ENCODE measurements around the gene TFF3. TPM values are rescaled to one million over a fixed set of nuclear protein-coding genes. Genes with fewer than 3 reads are reported as not detected.
A peak's percentile ranks its signal among the peaks of the same experiment; 100 is the strongest.

Gene TFF3
- total RNA-seq, result 10 to 100 TPM in 1 of 2 donors, 1 to 10 TPM in 1; 6.3 to 16.3 TPM

GRCh38 chr21:42315296-42315891, at the start of gene TFF3:
Gene TFF3 (minus strand): TSS chr21:42315409. CDS start chr21:42315374, 35 bp downstream.
- peak in 3 of 4 donors; percentile 60 to 75 (median 69) for DNase-seq
- peaks cover 28% of the 10 kb centered on the region for H3K4me1 ChIP-seq
- H3K4me3 ChIP-seq, result no peak within 1 kb of the TSS
- no peaks in the 10 kb centered on the region for H3K36me3 ChIP-seq (replicated peaks in 1 of 2; ENCODE audit: insufficient read depth in 1 of 2, low read depth in 2 of 2)
- peak within 1 kb of the TSS in 1 of 4 donors; percentile 24 for H3K27ac ChIP-seq
- ATAC-seq, result peak; percentile 51
- H3K9me3 ChIP-seq, result no peaks in the 10 kb centered on the region
- intact Hi-C loops (cut with DNase I), result loop anchor here (10.0 kb wide), 1 partner anchor 129 kb away; no protein-coding TSS in a partner anchor
- H3K27me3 ChIP-seq, result no peaks in the 10 kb centered on the region
- no peak for TF ChIP-seq POLR2A (IDR thresholded peaks at IDR 0.05)
- no peak for TF ChIP-seq CTCF (IDR thresholded peaks at IDR 0.05)
- 54 to 59% methylated on average over 11 to 15 of the region's 15 CpGs for WGBS, 2 donors

- TF ChIP-seq CTCF (IDR thresholded peaks at IDR 0.05) (no peak), POLR2A (IDR thresholded peaks at IDR 0.05) (no peak)
- WGBS, 2 donors, result 48 to 59% methylated on average over 10 to 13 of the region's 13 CpGs
- intact Hi-C loops (cut with DNase I), result no loop called here
- no peak for DNase-seq
- Histone ChIP-seq H3K4me1 (no peaks in the 10 kb centered on the region), H3K9me3 (no peaks in the 10 kb centered on the region), H3K27ac (no peak overlapping the region), H3K27me3 (no peaks in the 10 kb centered on the region), H3K4me3 (no peak overlapping the region), H3K36me3 (replicated peaks in 1 of 2; ENCODE audit: insufficient read depth in 1 of 2, low read depth in 2 of 2) (no peaks in the 10 kb centered on the region)
- ATAC-seq, result no peak
Observed at GRCh38 chr21:42364304-42364865, 49.2 kb upstream of the TFF3 start.

- Histone ChIP-seq H3K36me3 (replicated peaks in 1 of 2; ENCODE audit: insufficient read depth in 1 of 2, low read depth in 2 of 2) (no peaks in the 10 kb centered on the region), H3K27ac (no peak overlapping the region), H3K4me1 (no peaks in the 10 kb centered on the region), H3K27me3 (no peaks in the 10 kb centered on the region), H3K4me3 (no peak overlapping the region), H3K9me3 (no peaks in the 10 kb centered on the region)
- 50 to 55% methylated on average over 8 of the region's 8 CpGs for WGBS, 2 donors
- ATAC-seq (no peak), DNase-seq (no peak)
- intact Hi-C loops (cut with DNase I), result no loop called here
- TF ChIP-seq CTCF (IDR thresholded peaks at IDR 0.05), result no peak
- no peak for TF ChIP-seq POLR2A (IDR thresholded peaks at IDR 0.05)
Observed at GRCh38 chr21:42363312-42363711, 48.1 kb upstream of the TFF3 start.

- intact Hi-C loops (cut with DNase I), result no loop called here
- no peaks in the 10 kb centered on the region for H3K27me3 ChIP-seq
- 59 to 67% methylated on average over 9 of the region's 9 CpGs for WGBS, 2 donors
- no peak overlapping the region for H3K4me3 ChIP-seq
- ATAC-seq, result no peak
- TF ChIP-seq POLR2A (IDR thresholded peaks at IDR 0.05), result no peak
- no peaks in the 10 kb centered on the region for H3K4me1 ChIP-seq
- H3K9me3 ChIP-seq, result no peaks in the 10 kb centered on the region
- DNase-seq, result no peak
- H3K27ac ChIP-seq, result no peak overlapping the region
- H3K36me3 ChIP-seq (replicated peaks in 1 of 2; ENCODE audit: insufficient read depth in 1 of 2, low read depth in 2 of 2), result no peaks in the 10 kb centered on the region
Observed at GRCh38 chr21:42362700-42363099, 47.5 kb upstream of the TFF3 start.

GRCh38 chr21:42362198-42362597, 47.0 kb upstream of the TFF3 start:
- H3K4me1 ChIP-seq, result no peaks in the 10 kb centered on the region
- TF ChIP-seq POLR2A (IDR thresholded peaks at IDR 0.05), result no peak
- no peak for TF ChIP-seq CTCF (IDR thresholded peaks at IDR 0.05)
- ATAC-seq (no peak), DNase-seq (no peak)
- 63 to 73% methylated on average over 12 of the region's 12 CpGs for WGBS, 2 donors
- intact Hi-C loops (cut with DNase I), result no loop called here
- no peaks in the 10 kb centered on the region for H3K36me3 ChIP-seq (replicated peaks in 1 of 2; ENCODE audit: insufficient read depth in 1 of 2, low read depth in 2 of 2)
- H3K27me3 ChIP-seq, result no peaks in the 10 kb centered on the region
- H3K27ac ChIP-seq, result no peak overlapping the region
- H3K4me3 ChIP-seq, result no peak overlapping the region
- peaks cover 0 to 4% (median 0%) of the 10 kb centered on the region in 3 donors for H3K9me3 ChIP-seq
